ENCODE measurements around the gene DNAJB11. TPM values are rescaled to one million over a fixed set of nuclear protein-coding genes. Genes with fewer than 3 reads are reported as not detected.

DNAJB11 gene
- total RNA-seq, 4 donors from 2014 or later = 43.7 to 69.9 (median 47.8) TPM

DNA sequence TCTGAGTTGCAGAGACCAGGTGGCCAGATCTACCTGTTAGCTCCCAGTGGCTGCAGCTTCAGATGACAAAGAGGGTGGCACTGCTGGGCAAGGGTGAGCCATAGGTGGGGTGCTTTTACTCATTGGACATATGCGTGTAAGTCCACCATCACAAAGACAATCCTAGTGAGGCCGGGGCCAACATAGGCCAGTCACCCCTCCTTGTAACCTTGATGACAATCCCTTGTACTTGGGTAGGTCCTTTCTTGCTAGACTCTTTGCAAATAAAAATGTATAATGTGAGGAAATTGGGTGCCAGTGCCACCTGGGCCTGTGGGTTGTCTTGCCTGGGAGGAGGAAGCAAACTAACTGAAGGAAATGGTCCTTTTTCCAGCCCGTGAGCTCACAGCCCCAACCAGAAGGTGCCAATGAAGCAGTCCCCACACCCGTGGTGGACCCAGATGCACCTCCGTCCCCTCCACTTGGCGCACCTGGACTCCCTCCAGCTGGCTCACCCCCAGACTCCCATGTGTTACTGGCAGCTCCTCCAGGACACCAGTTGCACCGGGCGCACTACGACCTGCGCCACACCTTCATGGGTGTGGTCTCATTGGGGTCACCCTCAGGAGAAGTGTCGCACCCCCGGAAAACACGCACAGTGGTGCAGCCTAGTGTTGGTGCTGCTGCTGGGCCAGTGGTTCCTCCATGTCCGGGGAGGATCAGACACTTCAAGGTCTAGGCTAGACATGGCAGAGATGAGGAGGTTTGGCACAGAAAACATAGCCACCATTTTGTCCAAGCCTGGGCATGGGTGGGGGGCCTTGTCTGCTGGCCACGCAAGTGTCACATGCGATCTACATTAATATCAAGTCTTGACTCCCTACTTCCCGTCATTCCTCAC lies 49.9 kb downstream of the DNAJB11 start:
- no peak for DNase-seq (ENCODE audit: low spot score)
- TF ChIP-seq, protein P1, sequence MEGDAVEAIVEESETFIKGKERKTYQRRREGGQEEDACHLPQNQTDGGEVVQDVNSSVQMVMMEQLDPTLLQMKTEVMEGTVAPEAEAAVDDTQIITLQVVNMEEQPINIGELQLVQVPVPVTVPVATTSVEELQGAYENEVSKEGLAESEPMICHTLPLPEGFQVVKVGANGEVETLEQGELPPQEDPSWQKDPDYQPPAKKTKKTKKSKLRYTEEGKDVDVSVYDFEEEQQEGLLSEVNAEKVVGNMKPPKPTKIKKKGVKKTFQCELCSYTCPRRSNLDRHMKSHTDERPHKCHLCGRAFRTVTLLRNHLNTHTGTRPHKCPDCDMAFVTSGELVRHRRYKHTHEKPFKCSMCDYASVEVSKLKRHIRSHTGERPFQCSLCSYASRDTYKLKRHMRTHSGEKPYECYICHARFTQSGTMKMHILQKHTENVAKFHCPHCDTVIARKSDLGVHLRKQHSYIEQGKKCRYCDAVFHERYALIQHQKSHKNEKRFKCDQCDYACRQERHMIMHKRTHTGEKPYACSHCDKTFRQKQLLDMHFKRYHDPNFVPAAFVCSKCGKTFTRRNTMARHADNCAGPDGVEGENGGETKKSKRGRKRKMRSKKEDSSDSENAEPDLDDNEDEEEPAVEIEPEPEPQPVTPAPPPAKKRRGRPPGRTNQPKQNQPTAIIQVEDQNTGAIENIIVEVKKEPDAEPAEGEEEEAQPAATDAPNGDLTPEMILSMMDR (IDR thresholded peaks at IDR 0.05) = no peak
- ATAC-seq (ENCODE audit: low FRiP score) = no peak

DNA sequence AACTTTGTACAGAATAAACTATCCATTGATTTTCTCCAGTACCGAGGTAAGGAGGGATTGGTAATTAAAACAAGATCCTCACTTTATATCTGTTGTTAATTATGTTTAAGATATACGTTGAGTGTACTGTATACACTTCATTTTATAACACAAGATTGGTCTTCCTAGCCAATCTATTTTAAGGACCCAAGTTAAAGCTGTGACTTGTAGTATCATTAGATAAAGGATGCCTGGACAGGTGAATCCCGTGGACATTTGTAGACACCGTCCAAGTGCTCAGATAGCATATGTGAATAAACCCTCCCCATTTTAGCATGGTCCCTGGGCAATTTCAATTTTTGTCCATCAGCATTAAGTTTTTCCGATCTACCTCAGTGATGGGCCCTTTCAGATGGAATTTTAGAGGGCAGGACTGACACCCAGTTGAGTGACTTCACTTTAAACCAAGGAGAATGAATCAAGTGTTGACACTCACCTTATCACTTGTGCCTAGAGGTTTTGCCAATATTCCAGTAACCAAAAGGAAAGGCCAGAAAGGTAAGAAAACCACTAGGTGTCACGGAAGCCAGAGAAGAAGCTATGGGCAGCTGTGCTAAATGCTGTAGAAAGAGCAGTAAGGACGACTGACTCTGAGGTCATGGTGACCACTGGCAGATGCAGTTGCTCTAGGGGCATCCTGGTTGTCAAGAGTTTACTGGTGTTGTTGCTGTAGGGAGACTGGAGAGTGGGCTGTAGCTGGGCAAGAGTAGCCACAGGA lies 51.6 kb downstream of the DNAJB11 start:
- ATAC-seq (ENCODE audit: low FRiP score) (no peak), DNase-seq (ENCODE audit: low spot score) (no peak)
- TF ChIP-seq, protein P1 (IDR thresholded peaks at IDR 0.05) = no peak

DNA sequence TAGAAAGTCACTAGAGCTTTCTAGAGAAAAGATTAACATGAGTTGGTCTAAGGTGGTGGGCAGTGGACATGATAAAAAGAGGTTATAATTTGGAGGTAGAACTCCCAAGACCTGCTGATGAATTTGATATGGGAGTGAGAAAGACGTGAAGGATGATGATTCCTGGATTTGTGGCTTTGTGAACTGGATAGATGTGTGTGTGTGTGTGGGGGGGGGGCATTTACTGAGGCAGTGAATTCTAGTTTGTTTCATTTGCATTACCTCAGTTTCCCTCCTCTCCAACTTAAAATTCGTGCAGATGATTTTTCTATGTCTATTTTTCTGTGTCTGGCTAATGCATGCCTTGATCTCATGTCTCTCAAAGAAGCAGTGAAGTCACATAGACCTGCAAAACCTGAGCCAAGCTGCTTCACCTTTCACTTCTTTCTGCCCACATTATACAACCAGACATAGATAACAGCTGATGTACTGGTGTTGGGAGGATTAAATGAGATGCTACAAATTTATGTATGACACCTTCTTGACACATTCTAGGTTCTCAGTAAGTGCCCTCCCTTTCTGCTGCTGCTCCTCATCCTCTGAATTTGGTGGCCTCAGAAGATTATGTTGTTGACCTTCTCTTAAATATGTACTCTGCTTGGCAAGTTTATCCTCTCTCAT lies 52.3 kb downstream of the DNAJB11 start:
- TF ChIP-seq, protein P1 (IDR thresholded peaks at IDR 0.05) = no peak
- ATAC-seq (ENCODE audit: low FRiP score) (no peak), DNase-seq (ENCODE audit: low spot score) (no peak)

DNA sequence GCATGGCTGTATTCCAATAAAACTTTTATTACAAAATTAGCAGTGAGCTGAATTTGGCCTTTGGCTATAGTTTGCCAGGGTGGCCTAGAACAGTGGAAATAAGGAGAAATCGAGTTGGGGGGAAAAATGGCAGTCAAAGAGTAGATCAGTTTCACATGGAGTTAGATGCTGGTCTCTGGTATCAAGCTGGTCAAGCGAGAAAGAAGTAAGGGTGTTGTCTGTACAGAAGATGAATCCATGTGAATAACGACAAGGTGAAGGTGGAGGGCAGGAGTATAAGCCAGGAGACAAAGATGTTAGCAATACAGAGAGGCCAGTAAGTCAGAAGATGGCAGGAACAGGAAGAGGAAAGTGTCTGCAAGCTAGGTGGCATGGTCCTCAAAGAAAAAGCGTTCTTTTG lies 54.1 kb downstream of the DNAJB11 start:
- TF ChIP-seq, protein P1 (IDR thresholded peaks at IDR 0.05) = no peak
- ATAC-seq (ENCODE audit: low FRiP score) = no peak
- no peak for DNase-seq (ENCODE audit: low spot score)

DNA sequence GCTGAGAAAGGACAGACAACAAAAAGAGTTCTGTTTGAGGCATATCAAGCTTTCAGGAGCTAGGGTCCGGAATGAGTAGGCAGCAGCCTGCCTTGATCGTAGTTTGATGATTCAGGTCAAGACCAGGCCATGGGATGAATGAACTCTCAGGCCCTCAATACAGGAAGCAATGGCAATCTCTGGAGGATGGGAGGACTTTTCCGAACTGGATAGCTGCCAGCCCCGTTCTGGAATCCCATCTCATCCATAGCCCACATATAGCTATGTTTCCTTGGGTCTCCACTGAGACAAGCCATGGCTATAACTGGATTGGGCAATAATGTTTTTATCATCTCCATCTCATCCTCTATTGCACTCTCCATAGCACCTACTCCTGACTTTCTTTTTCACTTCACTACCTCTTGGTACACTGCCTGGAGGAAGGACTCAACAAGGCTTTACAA lies 55.1 kb downstream of the DNAJB11 start:
- no peak for DNase-seq (ENCODE audit: low spot score)
- ATAC-seq (ENCODE audit: low FRiP score) = no peak
- TF ChIP-seq, protein P1 (IDR thresholded peaks at IDR 0.05) = no peak

DNA sequence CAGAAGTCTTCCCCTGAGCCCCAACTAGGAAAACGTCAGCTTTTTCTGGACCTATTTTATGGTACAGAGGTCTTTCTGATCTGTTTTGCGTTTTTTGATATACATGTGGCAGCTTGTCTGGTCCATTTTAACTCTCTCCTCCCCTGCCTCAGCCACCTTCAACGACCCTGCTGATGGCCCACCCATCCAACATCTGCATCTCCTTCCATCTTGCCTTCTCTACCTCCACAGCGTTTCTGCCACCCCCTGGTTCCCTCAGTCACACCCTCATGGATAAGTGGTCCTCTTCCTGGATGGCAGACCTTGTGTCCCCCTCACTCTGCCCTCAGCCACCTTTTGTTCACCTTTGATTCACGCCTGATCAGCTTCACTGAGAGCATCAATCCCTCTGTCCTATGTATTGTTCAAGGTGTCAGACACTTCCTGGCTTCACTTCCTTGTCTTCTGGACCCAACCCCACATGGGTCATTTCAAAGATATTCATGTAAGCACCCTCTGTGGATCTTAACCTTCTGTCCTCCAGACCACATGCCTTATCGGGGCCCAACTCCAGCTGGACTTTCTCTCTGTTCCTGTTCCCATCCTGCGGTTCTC lies 55.8 kb downstream of the DNAJB11 start:
- DNase-seq (ENCODE audit: low spot score) (no peak), ATAC-seq (ENCODE audit: low FRiP score) (no peak)
- TF ChIP-seq, protein P1 (IDR thresholded peaks at IDR 0.05) = no peak
